ENCODE data around the gene MARCHF5.
"Not testable (repeated sequence)": the region's sequence is repeated elsewhere in the genome, so short reads cannot be mapped to it uniquely, and the experiment has no call there.

The MARCHF5 gene

GRCh38 chr10:92393173-92393572 lies 102.2 kb downstream of the MARCHF5 start:
- not testable (repeated sequence) for DNase-seq

GRCh38 chr10:92395271-92395670 lies 104.3 kb downstream of the MARCHF5 start:
- DNase-seq = no peak

GRCh38 chr10:92402234-92402633 lies 111.3 kb downstream of the MARCHF5 start:
- not testable (repeated sequence) for DNase-seq

Measured in central memory CD4-positive, alpha-beta T cell (primary cell).